ENCODE measurements around the gene RSL1D1.

RSL1D1 gene

GRCh38 chr16:11876306-11876705 is 25.0 kb upstream of the RSL1D1 start:
- Histone ChIP-seq H3K36me3 (ENCODE audit: insufficient read depth, low read length) (peaks cover 91% of the 10 kb centered on the region), H3K4me2 (ENCODE audit: insufficient read depth, low read length) (no peak overlapping the region), H3K4me1 (ENCODE audit: insufficient read depth, low read length) (no peaks in the 10 kb centered on the region), H2AFZ (ENCODE audit: low read depth, low read length) (no peak overlapping the region), H3K9me3 (ENCODE audit: insufficient read depth, low read length, severe bottlenecking) (no peaks in the 10 kb centered on the region), H3K79me2 (ENCODE audit: insufficient read depth, low read length) (peaks cover 21% of the 10 kb centered on the region), H3K27ac (ENCODE audit: low read length) (no peak overlapping the region), H3K27me3 (ENCODE audit: insufficient read depth, low read length, poor library complexity) (no peaks in the 10 kb centered on the region), H3K9ac (ENCODE audit: low read depth, low read length) (no peak overlapping the region), H4K20me1 (ENCODE audit: insufficient read depth, low read length) (peaks cover 5% of the 10 kb centered on the region; the same call in 1 of the 2 replicates), H3K4me3 (ENCODE audit: low read depth in 1 of 2, low read length in 2 of 2) (no peak overlapping the region)
- DNase-seq: no peak
- TF ChIP-seq EZH2 (IDR thresholded peaks at IDR 0.05; ENCODE audit: borderline replicate concordance, low read depth, low read length, severe bottlenecking): no peak
- no peak for TF ChIP-seq CTCF (IDR thresholded peaks at IDR 0.05; ENCODE audit: borderline replicate concordance, extremely low read depth, low read length, poor library complexity, severe bottlenecking)
- no peak for ATAC-seq (ENCODE audit: insufficient read depth, low read depth)

- Histone ChIP-seq H3K4me3 (ENCODE audit: low read depth in 1 of 2, low read length in 2 of 2) (no peak overlapping the region), H3K36me3 (ENCODE audit: insufficient read depth, low read length) (peaks cover 90% of the 10 kb centered on the region), H4K20me1 (ENCODE audit: insufficient read depth, low read length) (peaks cover 5% of the 10 kb centered on the region; the same call in 1 of the 2 replicates), H3K27me3 (ENCODE audit: insufficient read depth, low read length, poor library complexity) (no peaks in the 10 kb centered on the region), H3K4me1 (ENCODE audit: insufficient read depth, low read length) (no peaks in the 10 kb centered on the region), H3K4me2 (ENCODE audit: insufficient read depth, low read length) (no peak overlapping the region), H3K27ac (ENCODE audit: low read length) (no peak overlapping the region), H3K79me2 (ENCODE audit: insufficient read depth, low read length) (peaks cover 21% of the 10 kb centered on the region), H3K9me3 (ENCODE audit: insufficient read depth, low read length, severe bottlenecking) (no peaks in the 10 kb centered on the region), H3K9ac (ENCODE audit: low read depth, low read length) (no peak overlapping the region), H2AFZ (ENCODE audit: low read depth, low read length) (no peak overlapping the region)
- DNase-seq (no peak), ATAC-seq (ENCODE audit: insufficient read depth, low read depth) (no peak)
- TF ChIP-seq CTCF (IDR thresholded peaks at IDR 0.05; ENCODE audit: borderline replicate concordance, extremely low read depth, low read length, poor library complexity, severe bottlenecking): no peak
- TF ChIP-seq EZH2 (IDR thresholded peaks at IDR 0.05; ENCODE audit: borderline replicate concordance, low read depth, low read length, severe bottlenecking): no peak
Measured at GRCh38 chr16:11875721-11876120, 24.4 kb upstream of the RSL1D1 start.

GRCh38 chr16:11871193-11871592 is 19.9 kb upstream of the RSL1D1 start:
- DNase-seq (no peak), ATAC-seq (ENCODE audit: insufficient read depth, low read depth) (no peak)
- TF ChIP-seq CTCF (IDR thresholded peaks at IDR 0.05; ENCODE audit: borderline replicate concordance, extremely low read depth, low read length, poor library complexity, severe bottlenecking): no peak
- TF ChIP-seq EZH2 (IDR thresholded peaks at IDR 0.05; ENCODE audit: borderline replicate concordance, low read depth, low read length, severe bottlenecking): no peak

GRCh38 chr16:11870399-11870798 is 19.1 kb upstream of the RSL1D1 start:
- DNase-seq (no peak), ATAC-seq (ENCODE audit: insufficient read depth, low read depth) (no peak)
- 0 out of 2 replicates have a peak, but pooled peaks cover 4% of the 10 kb centered on the region for H4K20me1 ChIP-seq (ENCODE audit: insufficient read depth, low read length)
- no peak overlapping the region for H3K4me2 ChIP-seq (ENCODE audit: insufficient read depth, low read length)
- TF ChIP-seq CTCF (IDR thresholded peaks at IDR 0.05; ENCODE audit: borderline replicate concordance, extremely low read depth, low read length, poor library complexity, severe bottlenecking) (no peak), EZH2 (IDR thresholded peaks at IDR 0.05; ENCODE audit: borderline replicate concordance, low read depth, low read length, severe bottlenecking) (no peak)
- peaks cover 17% of the 10 kb centered on the region for H3K79me2 ChIP-seq (ENCODE audit: insufficient read depth, low read length)
- no peak overlapping the region for H2AFZ ChIP-seq (ENCODE audit: low read depth, low read length)
- H3K9me3 ChIP-seq (ENCODE audit: insufficient read depth, low read length, severe bottlenecking): no peaks in the 10 kb centered on the region
- peaks cover 68% of the 10 kb centered on the region for H3K36me3 ChIP-seq (ENCODE audit: insufficient read depth, low read length)
- no peak overlapping the region for H3K9ac ChIP-seq (ENCODE audit: low read depth, low read length)
- H3K4me1 ChIP-seq (ENCODE audit: insufficient read depth, low read length): no peaks in the 10 kb centered on the region
- no peak overlapping the region for H3K4me3 ChIP-seq (ENCODE audit: low read depth in 1 of 2, low read length in 2 of 2)
- H3K27ac ChIP-seq (ENCODE audit: low read length): no peak overlapping the region
- H3K27me3 ChIP-seq (ENCODE audit: insufficient read depth, low read length, poor library complexity): no peaks in the 10 kb centered on the region

More at GRCh38 chr16:11871193-11871592, 19.9 kb upstream of the RSL1D1 start:
- H3K36me3 ChIP-seq (ENCODE audit: insufficient read depth, low read length): peaks cover 76% of the 10 kb centered on the region
- no peak overlapping the region for H3K4me2 ChIP-seq (ENCODE audit: insufficient read depth, low read length)
- H3K27ac ChIP-seq (ENCODE audit: low read length): no peak overlapping the region
- no peak overlapping the region for H3K9ac ChIP-seq (ENCODE audit: low read depth, low read length)
- H2AFZ ChIP-seq (ENCODE audit: low read depth, low read length): no peak overlapping the region
- no peaks in the 10 kb centered on the region for H3K27me3 ChIP-seq (ENCODE audit: insufficient read depth, low read length, poor library complexity)
- H3K4me1 ChIP-seq (ENCODE audit: insufficient read depth, low read length): no peaks in the 10 kb centered on the region
- 0 out of 2 replicates have a peak, but pooled peaks cover 4% of the 10 kb centered on the region for H4K20me1 ChIP-seq (ENCODE audit: insufficient read depth, low read length)
- H3K4me3 ChIP-seq (ENCODE audit: low read depth in 1 of 2, low read length in 2 of 2): no peak overlapping the region
- no peaks in the 10 kb centered on the region for H3K9me3 ChIP-seq (ENCODE audit: insufficient read depth, low read length, severe bottlenecking)
- peaks cover 17% of the 10 kb centered on the region for H3K79me2 ChIP-seq (ENCODE audit: insufficient read depth, low read length)
